MCF 10A (cell line): Measurements from ENCODE around the gene TNP2. TPM values are rescaled to one million over a fixed set of nuclear protein-coding genes. Genes with fewer than 3 reads are reported as not detected.
"Not testable (repeated sequence)": the region's sequence is repeated elsewhere in the genome, so short reads cannot be mapped to it uniquely, and the experiment has no call there.

Experiments
- BruUV-seq: library from RNA; stranded (reverse); fragments of 400-500 nt; replicated peaks from 2 replicates; lab custom pipeline; 2021; lab: Mats Ljungman, UMichigan
- CTCF ChIA-PET: fragments of 300-600 bp; sonication (Branson Sonifier 250); formaldehyde crosslinking; extraction: SDS; loops from one replicate; lab custom pipeline; 2021; ENCODE audit warnings: antibody characterized with exemption, inconsistent platforms; lab: Yijun Ruan, JAX
- POLR2A ChIA-PET: fragments of 300-600, 350-650 bp; sonication (Branson Sonifier 250); formaldehyde crosslinking; extraction: SDS; loops from one replicate; lab custom pipeline; 2020; ENCODE audit warnings: antibody characterized with exemption, inconsistent platforms; lab: Yijun Ruan, JAX
- DNase-seq: peaks from one replicate; pipeline ENCODE4 v3.0.0-alpha.2; 2018; ENCODE audit not compliant: unreplicated experiment
- H3K27ac Mint-ChIP-seq: one replicate; pipeline ENCODE4 v1.8.0; 2022; ENCODE audit warnings: mild to moderate bottlenecking, low read depth, mixed read lengths; ENCODE audit not compliant: unreplicated experiment
- H3K27me3 Mint-ChIP-seq: one replicate; pipeline ENCODE4 v1.8.0; 2022; ENCODE audit warnings: mixed read lengths; ENCODE audit not compliant: insufficient read depth, unreplicated experiment
- H3K36me3 Mint-ChIP-seq: one replicate; pipeline ENCODE4 v1.8.0; 2022; ENCODE audit warnings: mild to moderate bottlenecking, moderate library complexity, mixed read lengths; ENCODE audit not compliant: insufficient read depth, unreplicated experiment
- H3K4me1 Mint-ChIP-seq: one replicate; pipeline ENCODE4 v1.8.0; 2022; ENCODE audit warnings: mixed read lengths; ENCODE audit not compliant: insufficient read depth, unreplicated experiment
- H3K4me3 Mint-ChIP-seq: one replicate; pipeline ENCODE4 v1.8.0; 2022; ENCODE audit warnings: mild to moderate bottlenecking, moderate library complexity, mixed read lengths; ENCODE audit not compliant: unreplicated experiment
- H3K9me3 Mint-ChIP-seq: one replicate; pipeline ENCODE4 v1.8.0; 2022; ENCODE audit warnings: mixed read lengths; ENCODE audit not compliant: unreplicated experiment
- CTCF ChIP-seq: fragments of 200-600 bp; IDR thresholded peaks from one replicate; pipeline ENCODE4 v1.8.0; 2022; ENCODE audit warnings: antibody characterized with exemption, mild to moderate bottlenecking; ENCODE audit not compliant: unreplicated experiment
- intact Hi-C: fragments of 100-400 bp; cut with micrococcal nuclease; formaldehyde crosslinking; loops from 2 replicates; pipeline ENCODE4 v1.14.1; 2022
- microRNA-seq: library from miRNA; unstranded; fragments of <30 nt; microRNA quantifications from one replicate; pipeline ENCODE4 v1.2.0, GENCODE V29; 2022
- total RNA-seq: library from RNA; stranded (reverse); gene quantifications from 2 replicates; pipeline ENCODE4 v1.2.3, GENCODE V29; 2022

Gene TNP2
- total RNA-seq, 1 experiment from 2014 or later, result not detected

- BruUV-seq, result no TSS peak
- Mint-ChIP-seq H3K36me3 (no peaks in the 10 kb centered on the region), H3K4me3 (no peak overlapping the region), H3K4me1 (no peaks in the 10 kb centered on the region), H3K27me3 (peaks cover 5% of the 10 kb centered on the region), H3K9me3 (no peaks in the 10 kb centered on the region), H3K27ac (no peak overlapping the region)
- no peak for DNase-seq
- intact Hi-C loops, result no loop called here
- ChIA-PET CTCF (interaction anchor here (0.6 to 1.3 kb wide), 3 partner anchors 16 to 260 kb away, joined by 3 to 4 read pairs (median 3); no protein-coding TSS in a partner anchor), POLR2A (interaction anchor here (0.6 kb wide), 2 partner anchors 16 to 21 kb away, joined by 3 read pairs; no protein-coding TSS in a partner anchor)
- TF ChIP-seq CTCF, result no peak
These were observed 44.8 kb downstream of the TNP2 start for GRCh38 chr16:11224096-11224893.

DNA sequence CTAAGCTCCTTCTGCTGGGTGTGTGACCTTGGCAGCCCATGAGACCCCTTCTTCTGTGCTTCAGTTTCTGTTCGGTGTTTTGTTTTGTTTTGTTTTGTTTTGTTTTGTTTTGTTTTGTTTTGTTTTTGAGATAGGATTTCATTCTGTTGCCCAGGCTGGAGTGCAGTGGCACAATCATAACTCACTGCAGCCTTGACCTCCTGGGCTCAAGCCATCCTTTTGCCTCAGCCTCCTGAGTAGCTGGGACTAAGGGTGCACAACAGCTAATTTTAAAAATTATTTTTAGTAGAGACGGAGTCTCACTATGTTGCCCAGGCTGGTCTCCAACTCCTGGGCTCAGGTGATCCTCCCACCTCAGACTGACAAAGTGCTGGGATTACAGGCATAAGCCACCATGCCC, 48.6 kb downstream of the TNP2 start:
- H3K36me3 Mint-ChIP-seq, H3K27ac Mint-ChIP-seq, BruUV-seq, H3K4me3 Mint-ChIP-seq, H3K9me3 Mint-ChIP-seq, CTCF ChIA-PET, H3K4me1 Mint-ChIP-seq, DNase-seq, H3K27me3 Mint-ChIP-seq, intact Hi-C loops, POLR2A ChIA-PET: not testable (repeated sequence)

DNA sequence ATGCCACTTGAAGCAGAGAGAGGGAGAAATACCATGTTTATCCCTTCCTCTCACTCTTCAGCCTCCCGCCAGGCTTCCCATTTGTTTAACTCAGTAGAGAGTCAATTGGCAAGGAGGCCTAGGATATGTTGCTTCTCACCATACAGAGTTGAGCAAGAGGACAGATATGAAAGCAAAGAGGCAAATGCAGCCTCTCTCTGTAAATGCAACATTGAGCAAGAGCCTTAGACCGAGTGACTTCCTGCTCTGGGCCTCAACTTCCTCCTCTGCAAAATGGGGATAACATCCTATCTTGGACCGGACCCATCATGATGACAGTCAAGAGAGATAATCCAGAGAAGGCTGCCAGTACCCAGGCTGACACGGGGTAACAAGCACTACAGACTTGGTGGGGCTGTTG, 49.9 kb downstream of the TNP2 start:
- no peak for TF ChIP-seq CTCF
- peaks cover 9% of the 10 kb centered on the region for H3K9me3 Mint-ChIP-seq
- no peak for DNase-seq
- ChIA-PET CTCF (interaction anchor here (0.7 to 1.0 kb wide), 3 partner anchors 10 to 133 kb away, joined by 3 read pairs; no protein-coding TSS in a partner anchor), POLR2A (no interaction called here)
- no TSS peak for BruUV-seq
- no peak overlapping the region for H3K4me3 Mint-ChIP-seq
- no peaks in the 10 kb centered on the region for H3K27me3 Mint-ChIP-seq
- H3K4me1 Mint-ChIP-seq, result no peaks in the 10 kb centered on the region
- intact Hi-C loops, result no loop called here
- no peaks in the 10 kb centered on the region for H3K36me3 Mint-ChIP-seq
- no peak overlapping the region for H3K27ac Mint-ChIP-seq

GRCh38 chr16:11218604-11218962, 50.5 kb downstream of the TNP2 start:
- Mint-ChIP-seq H3K27me3 (no peaks in the 10 kb centered on the region), H3K27ac (no peak overlapping the region), H3K9me3 (peaks cover 9% of the 10 kb centered on the region), H3K4me3 (no peak overlapping the region), H3K4me1 (no peaks in the 10 kb centered on the region), H3K36me3 (no peaks in the 10 kb centered on the region)
- no peak for DNase-seq
- intact Hi-C loops, result no loop called here
- BruUV-seq, result no TSS peak
- CTCF ChIA-PET, result interaction anchor here (0.6 to 1.0 kb wide), 4 partner anchors 9 to 79 kb away, joined by 3 read pairs; no protein-coding TSS in a partner anchor
- POLR2A ChIA-PET, result no interaction called here
- peak; percentile 49 for TF ChIP-seq CTCF

Small RNAs within 50 kb of the gene (microRNA-seq; reads per million reads assigned to microRNA genes)
- gene MIR548H2, result not detected

Other genes with a start within 250 kb of the TNP2 start
- gene SOCS1, start 13.1 kb downstream of the TNP2 start, total RNA-seq, result 1.4 and 1.6 TPM in 2 replicates
- gene PRM3, start 4.3 kb upstream of the TNP2 start, total RNA-seq, result not detected in 2 replicates
- not detected in 2 replicates for gene PRM2, start 7.2 kb upstream of the TNP2 start, total RNA-seq
- gene PRM1, start 12.0 kb upstream of the TNP2 start, total RNA-seq, result not detected in 2 replicates
- gene RMI2, start 76.1 kb upstream of the TNP2 start, total RNA-seq, result 5.8 and 6.6 TPM in 2 replicates